A549 (cell line): ENCODE measurements around the gene AUTS2. TPM values are rescaled to one million over a fixed set of nuclear protein-coding genes. Genes with fewer than 3 reads are reported as not detected.

Source experiments
- ATAC-seq, 2 experiments: fragments of 200-7000 bp in 1 of 2; fragments of >200 bp in 1 of 2; cut with Nextera tagmentation in 1 of 2; cut with Tn5 transposase in 1 of 2; 3 replicates each; pipeline versions ENCODE4 v1.8.0 to v1.9.1; 2018 to 2020; ENCODE audit warnings: mild to moderate bottlenecking in 1 of 2, moderate library complexity in 1 of 2
- CTCF ChIA-PET: fragments of 300-600 bp; sonication (Branson Sonifier 250); formaldehyde crosslinking; extraction: SDS; loops from one replicate; lab custom pipeline; 2021; ENCODE audit warnings: antibody characterized with exemption, inconsistent platforms; lab: Yijun Ruan, JAX
- POLR2A ChIA-PET: fragments of 350-600 bp; formaldehyde crosslinking; extraction: SDS; loops from one replicate; lab custom pipeline; 2021; ENCODE audit warnings: antibody characterized with exemption, inconsistent platforms; lab: Yijun Ruan, JAX
- DNase-seq, 2 experiments: peaks; one replicate each; pipeline versions ENCODE4 v3.0.0 to v3.0.0-alpha.2; 2011 to 2016; ENCODE audit warnings: low read depth in 1 of 2, low spot score in 1 of 2
- FAIRE-seq: peaks from 2 replicates; lab custom pipeline; 2011; peaks lifted over from hg19 to GRCh38; lab: Jason Lieb, UNC
- H3K27ac ChIP-seq, 2 experiments: fragments of >200 bp; sonication (Bioruptor Twin); formaldehyde crosslinking; 3 replicates each; pipeline ENCODE4 v1.5.1; 2016 to 2017
- H3K4me1 ChIP-seq: fragments of >200 bp; sonication (Bioruptor Twin); formaldehyde crosslinking; 3 replicates; pipeline ENCODE4 v1.6.1; 2016
- H3K4me2 ChIP-seq: fragments of >200 bp; sonication (Bioruptor Twin); formaldehyde crosslinking; 3 replicates; pipeline ENCODE4 v1.6.1; 2016
- H3K4me3 ChIP-seq: fragments of >200 bp; sonication (Bioruptor Twin); formaldehyde crosslinking; 3 replicates; pipeline ENCODE4 v1.5.1; 2016
- H3K9me3 ChIP-seq: fragments of >200 bp; sonication (Bioruptor Twin); formaldehyde crosslinking; 3 replicates; pipeline ENCODE4 v1.6.1; 2016
- BHLHE40 ChIP-seq: IDR thresholded peaks from 2 replicates; pipeline ENCODE4 v1.6.1; 2012; ENCODE audit warnings: low read depth, low read length, inconsistent platforms
- CHD4 ChIP-seq: fragments of 200-600 bp; sonication (generic); IDR thresholded peaks from 2 replicates; pipeline ENCODE4 v1.6.1; 2016; ENCODE audit warnings: antibody characterized with exemption, mild to moderate bottlenecking, borderline replicate concordance
- CTCF ChIP-seq: fragments of >200 bp; sonication (Bioruptor Twin); formaldehyde crosslinking; IDR thresholded peaks from 3 replicates; pipeline ENCODE4 v1.5.1; 2016
- FOSL2 ChIP-seq, 2 experiments: fragments of 450-650 bp in 1 of 2; fragments of >200 bp in 1 of 2; sonication (Bioruptor Twin) in 1 of 2; formaldehyde crosslinking; IDR thresholded peaks; 2 replicates each; pipeline versions ENCODE4 v1.5.0 to v1.6.1; 2016 to 2020; ENCODE audit warnings: mild to moderate bottlenecking in 1 of 2, moderate library complexity in 1 of 2
- GATA3 ChIP-seq: IDR thresholded peaks from 2 replicates; pipeline ENCODE4 v1.6.1; 2012; ENCODE audit warnings: borderline replicate concordance
- HEYL ChIP-seq: fragments of 250-450 bp; sonication (Bioruptor Pico); IDR thresholded peaks from 2 replicates; pipeline ENCODE4 v1.8.0; 2021; ENCODE audit warnings: mild to moderate bottlenecking, moderate library complexity
- HMGXB4 ChIP-seq: fragments of 250-450 bp; sonication (Bioruptor Pico); IDR thresholded peaks from 2 replicates; pipeline ENCODE4 v1.5.0; 2021; ENCODE audit warnings: mild to moderate bottlenecking, moderate library complexity, borderline replicate concordance
- HOXB13 ChIP-seq: fragments of 250-450 bp; sonication (Bioruptor Pico); IDR thresholded peaks from 2 replicates; pipeline ENCODE4 v1.5.0; 2020; ENCODE audit warnings: low read depth, mild to moderate bottlenecking, moderate library complexity
- JUN ChIP-seq, 2 experiments: fragments of >200 bp; sonication (Bioruptor Twin); formaldehyde crosslinking; IDR thresholded peaks; 2 replicates in 1 of 2; 3 replicates in 1 of 2; pipeline ENCODE4 v1.6.1; 2016 to 2017
- JUNB ChIP-seq: fragments of >200 bp; sonication (Bioruptor Twin); formaldehyde crosslinking; IDR thresholded peaks from 2 replicates; pipeline ENCODE4 v1.6.1; 2016
- MAFK ChIP-seq: fragments of 450-650 bp; IDR thresholded peaks from 2 replicates; pipeline ENCODE4 v1.6.1; 2014; ENCODE audit not compliant: partially characterized antibody
- NFE2L2 ChIP-seq: fragments of 150-350 bp; conservative IDR thresholded peaks from 2 replicates; pipeline ENCODE4 v1.6.1; 2014; ENCODE audit warnings: low read length
- NPAS2 ChIP-seq: fragments of 250-450 bp; sonication (Bioruptor Pico); IDR thresholded peaks from 2 replicates; pipeline ENCODE4 v1.8.0; 2022; ENCODE audit warnings: mild to moderate bottlenecking, moderate library complexity, borderline replicate concordance
- POLR2A ChIP-seq: IDR thresholded peaks from 2 replicates; pipeline ENCODE4 v1.6.1; 2012; ENCODE audit warnings: mild to moderate bottlenecking, low read length
- RARB ChIP-seq: fragments of 250-450 bp; sonication (Bioruptor Pico); IDR thresholded peaks from 2 replicates; pipeline ENCODE4 v1.8.0; 2021; ENCODE audit warnings: mild to moderate bottlenecking, moderate library complexity
- ZC3H11A ChIP-seq: fragments of 450-650 bp; IDR thresholded peaks from 2 replicates; pipeline ENCODE4 v1.6.1; 2014; ENCODE audit warnings: antibody characterized with exemption, mild to moderate bottlenecking
- ZSCAN20 ChIP-seq: fragments of 250-450 bp; sonication (Bioruptor Pico); IDR thresholded peaks from 2 replicates; pipeline ENCODE4 v1.8.0; 2022; ENCODE audit warnings: mild to moderate bottlenecking, moderate library complexity
- WGBS: methylation state at CpG from one replicate; pipeline ENCODE4 v1.1.6; 2017; ENCODE audit errors: missing lambda C conversion rate; 5-methylcytosine and 5-hydroxymethylcytosine counted together
- polyA plus RNA-seq, 4 experiments: library from polyadenylated mRNA; depleted of rRNA in 3 of 4; stranded (reverse); fragments of >200 nt; fragmentation: RNase III in 1 of 4; extraction: RNeasy Plus Mini Kit Qiagen cat#74134 plus additional on column Dnase treatment in 1 of 4; gene quantifications; 2 replicates in 3 of 4; 3 replicates in 1 of 4; pipeline ENCODE4 v1.2.3, GENCODE V29; 2011 to 2017
- TF ChIP-seq, protein P1 (sequence below): fragments of 250-450 bp; sonication (Bioruptor Pico); IDR thresholded peaks from 2 replicates; pipeline ENCODE4 v1.5.0; 2020; ENCODE audit warnings: low read depth, mild to moderate bottlenecking, moderate library complexity
- TF ChIP-seq, protein P2 (sequence below): fragments of 200-600 bp; sonication (generic); IDR thresholded peaks from 2 replicates; pipeline ENCODE4 v1.6.1; 2016; ENCODE audit warnings: antibody characterized with exemption, mild to moderate bottlenecking, moderate library complexity

Gene AUTS2
- polyA plus RNA-seq, 2 of the 4 experiments (the other 2 are of a cell fraction): 1.6 to 3.6 TPM

DNA sequence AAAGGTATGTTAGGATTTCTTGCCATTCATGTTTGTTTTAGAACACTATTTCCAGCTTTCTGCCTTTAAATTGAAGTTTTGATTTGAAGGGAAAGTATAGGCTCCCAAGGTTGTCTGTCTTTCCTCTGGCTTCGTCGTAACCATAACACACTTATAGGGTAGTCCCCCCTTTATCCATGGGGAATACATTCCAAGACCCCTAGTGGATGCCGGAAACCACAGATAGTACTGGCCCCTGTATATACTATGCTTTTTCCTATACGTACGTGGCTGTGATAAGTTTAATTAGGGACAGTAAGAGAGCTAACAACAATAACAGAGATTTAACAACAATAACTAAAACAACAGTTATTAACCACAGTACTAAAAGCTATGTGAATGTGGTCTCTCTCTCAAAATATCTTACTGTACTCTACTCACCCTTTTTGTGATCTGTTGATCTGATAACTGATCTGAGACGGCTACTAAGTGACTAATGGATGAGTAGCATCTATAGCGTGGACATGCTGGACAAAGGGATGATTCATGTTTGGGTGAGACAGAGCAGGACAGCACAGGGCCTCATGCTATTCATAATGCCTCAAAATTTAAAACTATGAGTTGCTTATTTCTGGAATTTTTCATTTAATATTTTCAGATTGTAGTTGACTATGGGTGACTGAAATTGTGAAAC, 273.1 kb downstream of the AUTS2 start:
- POLR2A ChIA-PET: no interaction called here
- ATAC-seq: peak; percentile 97 to 98
- TF ChIP-seq GATA3: peak; percentile 80
- peak; percentile 69 for TF ChIP-seq FOSL2 (IDR thresholded peaks at IDR 0.05)
- peak; percentile 75 for TF ChIP-seq FOSL2 (CRISPR knock-in tag; IDR thresholded peaks at IDR 0.05)
- peak; percentile 66 for TF ChIP-seq JUNB
- TF ChIP-seq ZC3H11A: no peak
- TF ChIP-seq, all 56 proteins: peak for 3
- peak overlapping the region; percentile 57 for H3K4me2 ChIP-seq
- WGBS: 52% methylated on average over 7 of the region's 7 CpGs
- DNase-seq (peak; percentile 44 to 60), FAIRE-seq (peak; percentile 65)
- H3K4me3 ChIP-seq: no peak overlapping the region
- peaks cover 28% of the 10 kb centered on the region for H3K4me1 ChIP-seq
- H3K27ac ChIP-seq: peak overlapping the region; percentile 63 to 84
- CTCF ChIA-PET: interaction anchor here (1.1 kb wide), 1 partner anchor 11 kb away, joined by 4 read pairs; no protein-coding TSS in a partner anchor
- no peaks in the 10 kb centered on the region for H3K9me3 ChIP-seq

DNA sequence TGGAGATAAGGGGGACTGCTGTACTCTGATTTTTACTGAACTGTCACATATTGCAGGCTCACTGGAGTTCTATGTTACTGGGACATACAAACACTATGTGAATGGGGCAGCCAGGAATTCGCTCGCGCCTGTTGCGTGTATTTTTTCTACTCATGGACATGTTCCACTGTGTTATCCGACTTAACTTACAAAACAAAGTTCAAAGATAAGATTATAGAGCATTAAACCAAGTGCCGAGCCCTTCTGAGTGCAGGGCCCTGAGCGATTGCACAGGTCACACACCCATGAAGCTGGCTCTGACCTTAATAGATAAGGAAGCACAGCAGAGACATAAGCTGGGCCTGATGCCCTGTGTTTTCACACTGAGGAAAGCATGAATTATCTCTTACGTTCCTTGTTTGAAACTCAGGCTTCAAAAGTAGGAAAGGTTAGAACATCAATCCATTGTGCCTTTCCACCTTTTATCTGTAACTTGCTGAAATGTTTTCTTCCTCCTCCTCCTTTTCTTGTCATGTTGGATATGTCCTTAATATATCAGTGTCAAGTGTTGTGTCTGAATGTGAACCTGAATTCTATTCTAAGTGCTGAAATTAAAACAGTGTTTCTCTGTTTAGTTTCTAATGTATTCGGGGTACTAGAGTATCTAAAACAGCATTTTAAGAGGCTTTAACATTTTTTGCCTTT, 273.8 kb downstream of the AUTS2 start:
- DNase-seq: no peak
- peak; percentile 71 to 78; a peak in 5 of 6 replicates for ATAC-seq
- peak overlapping the region; percentile 57 for H3K4me2 ChIP-seq
- H3K27ac ChIP-seq: peak overlapping the region; percentile 46 to 84
- TF ChIP-seq NFE2L2 (no peak), CHD4 (no peak), GATA3 (no peak; the same call in 1 of the 2 replicates), HMGXB4 (no peak), BHLHE40 (no peak), JUN (IDR thresholded peaks at IDR 0.05) (no peak), CTCF (no peak), POLR2A (no peak), ZSCAN20 (CRISPR knock-in tag) (no peak), HEYL (CRISPR knock-in tag) (no peak), RARB (CRISPR knock-in tag) (no peak), NPAS2 (CRISPR knock-in tag) (no peak), JUNB (no peak), MAFK (no peak), FOSL2 (IDR thresholded peaks at IDR 0.05) (no peak), FOSL2 (CRISPR knock-in tag; IDR thresholded peaks at IDR 0.05) (no peak), HOXB13 (CRISPR knock-in tag) (no peak)
- TF ChIP-seq, protein P1, sequence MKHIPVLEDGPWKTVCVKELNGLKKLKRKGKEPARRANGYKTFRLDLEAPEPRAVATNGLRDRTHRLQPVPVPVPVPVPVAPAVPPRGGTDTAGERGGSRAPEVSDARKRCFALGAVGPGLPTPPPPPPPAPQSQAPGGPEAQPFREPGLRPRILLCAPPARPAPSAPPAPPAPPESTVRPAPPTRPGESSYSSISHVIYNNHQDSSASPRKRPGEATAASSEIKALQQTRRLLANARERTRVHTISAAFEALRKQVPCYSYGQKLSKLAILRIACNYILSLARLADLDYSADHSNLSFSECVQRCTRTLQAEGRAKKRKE (CRISPR knock-in tag): no peak
- TF ChIP-seq, protein P2, sequence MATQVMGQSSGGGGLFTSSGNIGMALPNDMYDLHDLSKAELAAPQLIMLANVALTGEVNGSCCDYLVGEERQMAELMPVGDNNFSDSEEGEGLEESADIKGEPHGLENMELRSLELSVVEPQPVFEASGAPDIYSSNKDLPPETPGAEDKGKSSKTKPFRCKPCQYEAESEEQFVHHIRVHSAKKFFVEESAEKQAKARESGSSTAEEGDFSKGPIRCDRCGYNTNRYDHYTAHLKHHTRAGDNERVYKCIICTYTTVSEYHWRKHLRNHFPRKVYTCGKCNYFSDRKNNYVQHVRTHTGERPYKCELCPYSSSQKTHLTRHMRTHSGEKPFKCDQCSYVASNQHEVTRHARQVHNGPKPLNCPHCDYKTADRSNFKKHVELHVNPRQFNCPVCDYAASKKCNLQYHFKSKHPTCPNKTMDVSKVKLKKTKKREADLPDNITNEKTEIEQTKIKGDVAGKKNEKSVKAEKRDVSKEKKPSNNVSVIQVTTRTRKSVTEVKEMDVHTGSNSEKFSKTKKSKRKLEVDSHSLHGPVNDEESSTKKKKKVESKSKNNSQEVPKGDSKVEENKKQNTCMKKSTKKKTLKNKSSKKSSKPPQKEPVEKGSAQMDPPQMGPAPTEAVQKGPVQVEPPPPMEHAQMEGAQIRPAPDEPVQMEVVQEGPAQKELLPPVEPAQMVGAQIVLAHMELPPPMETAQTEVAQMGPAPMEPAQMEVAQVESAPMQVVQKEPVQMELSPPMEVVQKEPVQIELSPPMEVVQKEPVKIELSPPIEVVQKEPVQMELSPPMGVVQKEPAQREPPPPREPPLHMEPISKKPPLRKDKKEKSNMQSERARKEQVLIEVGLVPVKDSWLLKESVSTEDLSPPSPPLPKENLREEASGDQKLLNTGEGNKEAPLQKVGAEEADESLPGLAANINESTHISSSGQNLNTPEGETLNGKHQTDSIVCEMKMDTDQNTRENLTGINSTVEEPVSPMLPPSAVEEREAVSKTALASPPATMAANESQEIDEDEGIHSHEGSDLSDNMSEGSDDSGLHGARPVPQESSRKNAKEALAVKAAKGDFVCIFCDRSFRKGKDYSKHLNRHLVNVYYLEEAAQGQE: no peak
- H3K4me3 ChIP-seq: no peak overlapping the region
- 60% methylated on average over 9 of the region's 9 CpGs for WGBS
- ChIA-PET CTCF (no interaction called here), POLR2A (no interaction called here)
- H3K4me1 ChIP-seq: peaks cover 28% of the 10 kb centered on the region
- no peaks in the 10 kb centered on the region for H3K9me3 ChIP-seq
- no peak for FAIRE-seq
